GM08714 (cell line): ENCODE data around the gene SLC15A3.

Source experiments
- H3K4me3 ChIP-seq: fragments of 200-500 bp; sonication (Bioruptor generic); 2 replicates; pipeline ENCODE4 v1.5.1; 2014; ENCODE audit warnings: mild to moderate bottlenecking, low read length, inconsistent platforms
- ZNF274 ChIP-seq: IDR thresholded peaks from 2 replicates; pipeline ENCODE4 v1.6.1; 2012; ENCODE audit warnings: mild to moderate bottlenecking, low read depth, low read length

Gene SLC15A3

GRCh38 chr11:60946601-60947264 lies 5.2 kb downstream of the SLC15A3 start:
- no peak overlapping the region for H3K4me3 ChIP-seq
- no peak for TF ChIP-seq ZNF274

DNA sequence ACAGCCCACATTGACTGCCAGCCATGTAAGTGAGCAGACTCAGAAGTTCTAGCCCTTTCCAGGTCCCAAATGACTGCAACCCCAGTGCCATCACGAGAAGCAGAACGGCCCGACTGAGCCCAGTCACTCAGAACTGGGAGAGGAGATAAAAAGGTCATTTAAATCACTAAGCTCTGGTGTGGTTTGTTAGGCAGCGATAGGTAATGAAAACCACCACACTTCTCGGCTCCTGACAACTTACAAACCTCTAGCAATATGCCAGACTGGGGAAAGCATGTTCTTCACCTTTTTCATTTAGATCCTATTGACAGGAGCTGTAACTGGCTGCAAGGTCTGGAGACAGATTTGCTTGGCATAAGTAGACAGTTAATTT lies 6.7 kb downstream of the SLC15A3 start:
- H3K4me3 ChIP-seq, result no peak overlapping the region
- TF ChIP-seq ZNF274, result no peak

DNA sequence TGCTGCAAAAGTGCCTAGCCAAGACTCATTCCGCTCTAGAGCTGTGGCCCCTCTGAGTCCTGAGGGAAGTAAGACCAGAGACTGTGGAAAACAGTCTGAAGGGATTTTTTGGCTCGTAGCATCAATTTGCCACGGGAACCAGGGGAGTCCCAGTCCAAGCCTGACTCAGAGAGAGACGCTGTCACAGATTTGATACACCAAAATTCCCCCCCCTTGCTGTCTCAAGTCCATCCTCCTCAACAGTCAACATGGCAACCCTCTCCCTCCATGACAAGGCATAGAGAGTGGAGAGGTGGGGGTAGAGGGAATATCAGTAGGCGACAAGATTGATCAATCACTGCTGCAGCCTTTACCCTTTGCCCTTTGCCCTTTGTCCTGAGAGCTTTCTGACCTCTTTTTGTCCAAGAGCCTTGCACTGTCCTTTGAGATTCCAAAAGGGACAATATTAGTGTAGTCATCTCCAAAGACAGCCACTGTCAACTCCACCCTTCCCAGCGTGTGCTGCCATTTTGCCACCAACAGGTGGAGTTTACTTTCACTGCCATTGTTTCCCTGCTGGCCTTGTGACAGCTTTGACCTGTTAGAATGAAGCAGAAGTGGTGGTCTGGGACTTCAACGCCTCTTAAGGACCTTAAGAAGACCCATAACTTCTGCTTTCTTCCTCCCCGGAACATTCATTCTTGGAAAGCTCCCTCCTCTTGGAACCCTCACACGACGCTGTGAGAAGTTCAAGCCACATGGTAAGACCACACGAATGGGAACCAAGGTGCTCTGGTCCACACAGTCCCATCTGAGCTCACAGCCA lies 7.3 kb downstream of the SLC15A3 start:
- TF ChIP-seq ZNF274, result no peak
- H3K4me3 ChIP-seq, result no peak overlapping the region

DNA sequence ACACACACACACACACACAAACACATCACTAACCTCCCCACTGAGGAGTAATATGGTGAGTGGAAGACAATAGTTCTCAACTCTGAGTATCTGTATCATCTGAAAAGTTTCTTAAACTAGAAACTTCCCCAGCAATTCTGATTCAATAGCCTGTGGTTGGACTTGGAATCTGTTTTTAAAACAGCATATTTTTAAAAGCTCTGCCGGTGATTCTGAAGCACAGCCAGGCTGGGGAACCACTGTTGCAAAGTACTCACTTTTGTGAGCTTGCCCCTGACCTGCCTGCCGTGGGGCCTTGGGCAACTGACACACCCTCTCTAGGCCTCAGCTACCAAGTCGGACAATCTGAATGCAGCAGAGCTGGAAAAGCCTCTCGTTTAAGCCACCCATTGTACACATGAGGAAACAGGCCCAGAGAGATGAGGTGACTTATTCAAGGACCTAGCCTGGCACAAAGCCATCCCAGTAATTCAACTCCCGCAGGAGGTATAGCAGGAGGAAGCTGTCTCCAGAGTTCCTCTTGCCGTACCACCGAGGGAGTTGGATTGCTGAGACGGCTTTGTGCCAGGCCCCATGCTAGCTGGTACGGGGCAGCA lies 8.9 kb downstream of the SLC15A3 start:
- H3K4me3 ChIP-seq, result no peak overlapping the region
- no peak for TF ChIP-seq ZNF274

DNA sequence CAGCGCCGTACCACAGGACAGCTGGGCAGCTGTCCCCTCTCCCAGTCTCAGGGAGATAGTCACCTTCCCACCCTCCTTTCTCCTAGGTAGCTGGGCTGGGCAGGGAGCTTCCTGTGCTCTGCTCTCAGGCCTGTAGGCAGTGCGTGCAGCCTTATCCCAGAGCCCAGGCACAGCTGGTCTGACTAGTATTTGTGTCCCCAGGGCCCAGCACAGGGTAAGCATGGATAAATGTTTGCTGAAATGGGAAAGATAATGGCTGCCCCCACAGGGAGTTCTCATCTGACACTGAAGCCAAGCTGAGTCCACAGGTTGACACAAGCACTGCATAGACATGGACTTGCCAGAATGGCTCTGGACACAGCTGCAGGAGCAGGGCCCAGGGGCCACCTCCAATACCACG lies 9.8 kb downstream of the SLC15A3 start:
- no peak overlapping the region for H3K4me3 ChIP-seq
- TF ChIP-seq ZNF274, result no peak

DNA sequence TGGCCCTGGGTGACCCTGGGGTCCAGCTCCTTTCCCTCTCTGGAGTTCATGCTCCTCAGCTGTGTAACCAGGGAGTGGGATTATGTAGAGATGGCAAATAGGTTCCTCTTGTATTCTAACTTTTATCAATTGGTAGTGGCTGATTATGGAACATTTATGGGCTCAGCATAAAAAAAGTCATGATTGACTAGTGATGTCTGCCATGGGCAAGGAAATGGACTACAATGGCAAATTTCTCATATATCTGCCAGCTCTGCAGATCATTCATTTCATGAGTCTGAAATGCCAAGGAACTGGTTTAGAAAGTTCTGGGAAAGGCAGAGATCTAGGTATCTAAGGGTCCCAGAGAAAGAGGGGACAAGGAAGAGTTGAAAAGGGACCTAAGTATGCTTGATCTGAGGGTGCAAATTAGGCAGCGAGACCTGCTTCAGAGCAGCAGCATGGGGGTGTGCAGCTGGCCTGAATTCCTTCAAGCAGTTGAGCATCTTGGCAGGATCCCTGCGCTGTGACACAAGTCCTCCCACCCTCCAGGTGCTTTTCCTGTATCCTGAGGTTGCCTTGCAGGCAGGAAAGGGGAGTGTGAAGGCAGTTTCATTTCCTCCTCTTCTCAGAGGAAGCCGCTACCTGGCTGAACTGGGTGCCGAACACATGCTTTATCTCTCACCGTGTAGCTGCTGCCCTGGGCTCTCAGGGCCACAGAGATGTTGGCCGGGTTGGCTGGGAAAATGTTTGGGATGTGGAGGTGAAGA lies 10.4 kb downstream of the SLC15A3 start:
- TF ChIP-seq ZNF274, result no peak
- no peak overlapping the region for H3K4me3 ChIP-seq

- no peak for TF ChIP-seq ZNF274
- no peak overlapping the region for H3K4me3 ChIP-seq
Measured at GRCh38 chr11:60939855-60940254, 12.1 kb downstream of the SLC15A3 start.

GRCh38 chr11:60939301-60939700 lies 12.7 kb downstream of the SLC15A3 start:
- no peak overlapping the region for H3K4me3 ChIP-seq
- no peak for TF ChIP-seq ZNF274

GRCh38 chr11:60938500-60938899 lies 13.5 kb downstream of the SLC15A3 start:
- TF ChIP-seq ZNF274, result no peak
- H3K4me3 ChIP-seq, result no peak overlapping the region

DNA sequence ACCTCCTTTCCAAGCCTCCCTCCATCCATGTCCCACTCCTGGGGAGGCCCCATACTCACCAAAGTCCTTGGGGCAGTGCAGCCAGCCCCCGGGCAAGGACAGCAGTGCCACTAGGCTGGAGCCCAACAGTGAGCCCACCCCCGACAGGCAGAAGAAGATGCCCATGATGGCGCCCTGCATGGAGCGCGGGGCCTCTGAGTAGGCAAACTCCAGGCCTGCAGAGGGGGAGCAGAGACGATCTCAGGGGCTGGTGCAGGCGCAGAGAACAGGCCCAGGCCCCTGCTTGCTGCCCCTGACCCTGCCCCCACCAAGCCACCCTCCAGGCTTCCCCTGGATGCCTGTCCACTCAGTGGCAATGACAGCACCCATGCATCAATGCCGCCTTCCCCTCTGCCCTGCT lies 14.2 kb downstream of the SLC15A3 start:
- TF ChIP-seq ZNF274, result no peak
- no peak overlapping the region for H3K4me3 ChIP-seq

GRCh38 chr11:60937144-60937527 lies 14.8 kb downstream of the SLC15A3 start:
- no peak for TF ChIP-seq ZNF274
- no peak overlapping the region for H3K4me3 ChIP-seq

- H3K4me3 ChIP-seq, result no peak overlapping the region
- TF ChIP-seq ZNF274, result no peak
Measured at GRCh38 chr11:60936467-60937143, 15.4 kb downstream of the SLC15A3 start.

DNA sequence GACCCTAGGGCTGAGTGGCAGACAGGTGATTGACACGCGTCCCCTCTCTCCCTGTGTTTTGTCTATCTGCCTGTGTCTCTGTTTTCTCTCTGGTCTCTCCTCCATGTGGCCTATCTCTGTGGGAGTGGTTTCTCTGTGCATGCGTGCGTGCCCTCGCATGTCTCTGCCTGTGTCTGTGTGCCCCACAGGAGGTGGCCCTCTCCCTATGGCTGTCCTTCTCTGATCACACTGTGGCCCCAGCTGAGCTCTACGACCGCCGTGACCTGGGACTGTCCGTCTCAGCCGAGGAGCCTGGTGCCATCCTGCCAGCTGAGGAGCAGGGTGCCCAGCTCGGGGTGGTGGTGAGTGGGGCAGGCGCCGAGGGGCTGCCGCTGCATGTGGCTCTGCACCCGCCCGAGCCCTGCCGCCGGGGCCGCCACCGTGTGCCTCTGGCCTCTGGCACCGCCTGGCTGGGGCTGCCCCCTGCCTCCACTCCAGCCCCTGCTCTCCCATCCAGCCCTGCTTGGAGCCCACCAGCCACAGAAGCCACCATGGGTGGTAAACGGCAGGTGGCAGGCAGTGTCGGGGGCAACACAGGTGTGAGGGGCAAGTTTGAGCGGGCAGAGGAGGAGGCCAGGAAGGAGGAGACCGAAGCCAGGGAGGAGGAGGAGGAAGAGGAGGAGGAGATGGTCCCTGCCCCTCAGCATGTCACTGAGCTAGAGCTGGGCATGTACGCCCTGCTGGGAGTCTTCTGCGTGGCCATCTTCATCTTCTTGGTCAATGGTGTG lies 16.1 kb downstream of the SLC15A3 start:
- no peak overlapping the region for H3K4me3 ChIP-seq
- TF ChIP-seq ZNF274, result no peak
